ENCODE measurements around the gene RAD21L1. TPM values are rescaled to one million over a fixed set of nuclear protein-coding genes. Genes with fewer than 3 reads are reported as not detected.

The RAD21L1 gene
- polyA plus RNA-seq, 1 donor, result not detected

GRCh38 chr20:1295276-1295930 lies 69.6 kb downstream of the RAD21L1 start:
- no peak for DNase-seq

- DNase-seq, result no peak
Measured at GRCh38 chr20:1296117-1296610, 70.3 kb downstream of the RAD21L1 start.

- DNase-seq, result no peak
Measured at GRCh38 chr20:1296922-1297321, 71.1 kb downstream of the RAD21L1 start.

GRCh38 chr20:1297486-1297885 lies 71.6 kb downstream of the RAD21L1 start:
- no peak for DNase-seq

- no peak for DNase-seq
Measured at GRCh38 chr20:1298166-1298565, 72.3 kb downstream of the RAD21L1 start.

- no peak for DNase-seq
Measured at GRCh38 chr20:1298888-1299511, 73.2 kb downstream of the RAD21L1 start.

GRCh38 chr20:1299522-1299921 lies 73.7 kb downstream of the RAD21L1 start:
- no peak for DNase-seq

- no peak for DNase-seq
Measured at GRCh38 chr20:1300083-1300840, 74.4 kb downstream of the RAD21L1 start.

- DNase-seq, result no peak
Measured at GRCh38 chr20:1301031-1301529, 75.2 kb downstream of the RAD21L1 start.

- DNase-seq, result no peak
Measured at GRCh38 chr20:1302685-1303541, 77.1 kb downstream of the RAD21L1 start.

GRCh38 chr20:1304710-1305515 lies 79.1 kb downstream of the RAD21L1 start:
- no peak for DNase-seq

Other genes with a start within 250 kb of the RAD21L1 start
- 2.3 TPM for gene RSPO4, start 223.7 kb upstream of the RAD21L1 start, polyA plus RNA-seq (ENCODE audit: insufficient read length)
- 111 TPM for gene PSMF1, start 107.4 kb upstream of the RAD21L1 start, polyA plus RNA-seq (ENCODE audit: insufficient read length)
- 5.2 TPM for gene TMEM74B, start 41.1 kb upstream of the RAD21L1 start, polyA plus RNA-seq (ENCODE audit: insufficient read length)
- gene C20orf202, start 22.6 kb upstream of the RAD21L1 start, polyA plus RNA-seq (ENCODE audit: insufficient read length), result 0.43 TPM
- 3.3 TPM for gene SNPH, start 40.2 kb downstream of the RAD21L1 start, polyA plus RNA-seq (ENCODE audit: insufficient read length)
- gene SDCBP2, start 103.1 kb downstream of the RAD21L1 start, polyA plus RNA-seq (ENCODE audit: insufficient read length), result 1.7 TPM
- gene FKBP1A, start 167.0 kb downstream of the RAD21L1 start, polyA plus RNA-seq (ENCODE audit: insufficient read length), result 362 TPM
- gene NSFL1C, start 240.8 kb downstream of the RAD21L1 start, polyA plus RNA-seq (ENCODE audit: insufficient read length), result 104 TPM